ENCODE data around the gene CPSF4L.

DNA sequence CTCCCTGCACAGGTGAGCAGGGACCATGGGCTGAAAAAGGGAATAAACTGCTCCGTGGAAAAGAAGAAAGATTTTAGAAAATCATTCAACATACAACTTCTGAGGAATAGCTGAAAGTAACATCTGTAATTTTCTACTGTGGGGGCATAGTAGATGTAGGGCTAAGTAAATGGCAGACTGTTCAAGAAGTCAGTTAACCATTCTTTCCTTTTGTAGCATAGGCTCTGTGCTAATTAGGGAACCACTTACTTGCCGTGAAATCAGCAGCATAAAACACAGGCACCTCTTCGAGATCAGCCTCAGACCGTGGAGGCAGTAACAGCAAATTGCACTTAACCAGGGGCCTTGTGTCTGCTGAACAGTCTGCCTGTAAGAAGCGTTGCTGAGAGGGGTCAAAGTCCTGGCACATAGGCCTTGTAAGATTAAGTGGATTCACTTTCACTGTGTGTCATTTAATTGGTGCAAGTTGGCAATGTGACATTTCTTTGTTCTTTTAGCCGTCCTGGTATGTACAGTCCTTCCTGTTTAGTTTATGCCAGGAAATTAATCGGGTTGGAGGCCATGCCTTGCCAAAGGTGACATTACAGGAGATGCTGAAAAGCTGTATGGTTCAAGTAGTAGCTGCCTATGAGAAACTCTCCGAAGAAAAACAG lies 58.4 kb downstream of the CPSF4L start:
- TF ChIP-seq CTCF (IDR thresholded peaks at IDR 0.05; ENCODE audit: low read length) (no peak), EZH2 (optimal IDR thresholded peaks at IDR 0.05; ENCODE audit: low read depth, low read length) (no peak)

Measured in MM.1S (cell line).